HG03196 (cell line): Measurements from ENCODE around the gene KRTAP9-6.
"Not testable (repeated sequence)": the region's sequence is repeated elsewhere in the genome, so short reads cannot be mapped to it uniquely, and the experiment has no call there.

Experiments used
- ATAC-seq: cut with Tn5 transposase; IDR thresholded peaks from one replicate; pipeline ENCODE4 v1.9.1; 2021; ENCODE audit not compliant: unreplicated experiment

KRTAP9-6 gene

GRCh38 chr17:41265078-41265477 lies at the start of gene KRTAP9-6:
Gene KRTAP9-6 (plus strand): TSS chr17:41265378. CDS start chr17:41265378, 0 bp downstream.
- ATAC-seq, result no peak

GRCh38 chr17:41215681-41216080 lies 49.5 kb upstream of the KRTAP9-6 start:
- no peak for ATAC-seq

DNA sequence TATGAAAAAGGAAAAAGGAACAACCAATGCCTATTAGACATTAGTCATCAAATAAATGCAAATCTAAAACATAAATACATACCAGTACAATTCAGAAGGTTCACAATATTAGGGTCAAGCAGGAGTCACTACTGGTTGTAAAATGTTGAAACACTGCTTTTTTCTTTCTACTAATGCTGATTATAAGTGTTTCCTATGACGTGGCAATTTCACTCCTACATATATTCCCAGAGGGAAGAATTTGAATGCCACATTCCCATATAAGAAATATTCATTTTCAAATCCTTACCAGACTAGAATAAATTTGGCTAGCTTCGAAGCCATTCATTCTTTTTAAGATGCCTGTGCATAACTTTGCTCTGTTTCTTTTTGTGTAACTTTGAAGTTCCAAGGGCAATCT lies 41.4 kb upstream of the KRTAP9-6 start:
- ATAC-seq, result no peak

GRCh38 chr17:41226051-41226450 lies 39.1 kb upstream of the KRTAP9-6 start:
- ATAC-seq, result no peak

DNA sequence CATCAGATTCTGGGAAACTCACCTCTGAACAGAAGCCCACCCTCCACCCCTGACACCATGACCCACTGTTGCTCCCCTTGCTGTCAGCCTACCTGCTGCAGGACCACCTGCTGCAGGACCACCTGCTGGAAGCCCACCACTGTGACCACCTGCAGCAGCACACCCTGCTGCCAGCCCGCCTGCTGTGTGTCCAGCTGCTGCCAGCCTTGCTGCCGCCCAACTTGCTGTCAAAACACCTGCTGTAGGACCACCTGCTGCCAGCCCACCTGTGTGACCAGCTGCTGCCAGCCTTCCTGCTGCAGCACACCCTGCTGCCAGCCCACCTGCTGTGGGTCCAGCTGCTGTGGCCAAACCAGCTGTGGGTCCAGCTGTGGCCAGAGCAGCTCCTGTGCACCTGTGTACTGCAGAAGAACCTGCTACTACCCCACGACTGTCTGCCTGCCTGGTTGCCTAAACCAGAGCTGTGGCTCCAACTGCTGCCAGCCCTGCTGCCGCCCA lies 38.5 kb upstream of the KRTAP9-6 start, which contains the start of gene KRTAP9-2:
Gene KRTAP9-2, plus strand, starts transcription at position 51 of the 498 bp plus-strand sequence. Its CDS starts 7 bp downstream, at position 58.
- ATAC-seq, result not testable (repeated sequence)

DNA sequence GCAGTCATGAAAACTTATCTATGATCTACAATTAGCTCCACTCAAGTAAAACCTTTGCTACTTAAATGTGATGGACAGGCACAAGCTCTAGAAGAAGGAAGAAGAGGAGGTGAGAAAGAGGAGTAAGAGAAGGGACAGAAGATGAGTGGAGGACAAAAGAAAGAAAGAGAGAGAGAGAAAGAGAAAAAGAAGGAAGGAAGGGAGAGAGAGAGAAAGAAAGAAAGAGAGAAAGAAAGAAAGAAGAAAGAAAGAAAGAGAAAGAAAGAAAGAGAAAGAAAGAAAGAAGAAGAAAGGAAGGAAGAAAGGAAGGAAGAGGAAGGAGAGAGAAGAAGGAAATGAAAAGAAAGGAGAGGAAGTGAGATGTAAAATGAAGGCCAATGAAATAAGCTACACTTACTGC lies 35.1 kb upstream of the KRTAP9-6 start:
- no peak for ATAC-seq

DNA sequence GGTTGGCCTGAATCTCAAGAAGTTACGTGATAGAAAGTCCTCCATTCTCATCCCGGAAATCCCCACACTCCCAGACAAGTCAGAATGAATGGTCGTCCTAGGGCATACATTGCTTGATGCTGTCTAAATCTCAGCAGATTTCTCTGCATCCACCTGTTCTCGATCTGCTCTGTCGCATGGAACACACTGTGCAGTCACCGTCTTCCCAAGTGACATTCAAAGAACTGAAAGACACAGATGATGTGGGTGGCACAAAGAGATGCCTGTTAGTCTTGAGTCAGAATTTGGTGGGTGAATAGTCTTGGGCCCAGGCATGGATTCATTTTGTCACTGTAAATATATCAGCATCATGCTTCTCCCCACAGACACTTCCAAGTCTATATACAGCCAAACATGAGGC lies 33.4 kb upstream of the KRTAP9-6 start:
- ATAC-seq, result no peak

- not testable (repeated sequence) for ATAC-seq
Measured at GRCh38 chr17:41232399-41233105, 32.6 kb upstream of the KRTAP9-6 start, which contains the start of gene KRTAP9-3. Gene KRTAP9-3 (plus strand): TSS chr17:41232449. CDS start chr17:41232502, 53 bp downstream.

GRCh38 chr17:41237116-41237515 lies 28.1 kb upstream of the KRTAP9-6 start:
- not testable (repeated sequence) for ATAC-seq

DNA sequence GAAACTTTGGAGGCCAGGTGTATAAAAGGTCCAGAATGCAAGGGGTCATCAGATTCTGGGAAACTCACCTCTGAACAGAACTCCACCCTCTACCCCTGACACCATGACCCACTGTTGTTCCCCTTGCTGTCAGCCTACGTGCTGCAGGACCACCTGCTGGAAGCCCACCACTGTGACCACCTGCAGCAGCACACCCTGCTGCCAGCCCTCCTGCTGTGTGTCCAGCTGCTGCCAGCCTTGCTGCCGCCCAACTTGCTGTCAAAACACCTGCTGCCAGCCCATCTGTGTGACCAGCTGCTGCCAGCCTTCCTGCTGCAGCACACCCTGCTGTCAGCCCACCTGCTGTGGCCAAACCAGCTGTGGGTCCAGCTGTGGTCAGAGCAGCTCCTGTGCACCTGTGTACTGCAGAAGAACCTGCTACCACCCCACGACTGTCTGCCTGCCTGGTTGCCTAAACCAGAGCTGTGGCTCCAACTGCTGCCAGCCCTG lies 27.2 kb upstream of the KRTAP9-6 start, which contains the start of gene KRTAP9-8:
Gene KRTAP9-8, plus strand, starts transcription at position 51 of the 489 bp plus-strand sequence. Its CDS starts 53 bp downstream, at position 104.
- ATAC-seq, result not testable (repeated sequence)

GRCh38 chr17:41246995-41247787 lies 18.0 kb upstream of the KRTAP9-6 start:
- not testable (repeated sequence) for ATAC-seq

- not testable (repeated sequence) for ATAC-seq
Measured at GRCh38 chr17:41249637-41250240, 15.4 kb upstream of the KRTAP9-6 start, which contains the start of gene KRTAP9-4. Gene KRTAP9-4 (plus strand): TSS chr17:41249687. CDS start chr17:41249721, 34 bp downstream.

- ATAC-seq, result no peak
Measured at GRCh38 chr17:41251261-41251660, 13.9 kb upstream of the KRTAP9-6 start.

DNA sequence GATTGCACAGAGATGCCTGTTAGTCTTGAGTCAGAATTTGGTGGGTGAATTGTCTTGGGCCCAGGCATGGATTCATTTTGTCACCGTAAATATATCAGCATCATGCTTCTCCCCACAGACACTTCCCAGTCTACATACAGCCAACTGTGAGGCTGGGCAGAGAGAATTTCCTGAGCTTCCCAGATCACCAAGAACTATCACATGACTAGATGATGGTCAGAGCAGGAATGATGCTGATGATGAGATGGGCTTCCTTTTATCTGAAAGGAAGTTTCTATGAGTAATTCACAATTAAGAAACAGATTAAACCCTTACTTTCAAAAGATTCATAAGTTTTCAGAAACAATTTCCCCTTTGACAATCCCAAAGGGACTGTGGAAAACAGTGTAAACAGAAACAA lies 10.3 kb upstream of the KRTAP9-6 start:
- ATAC-seq, result no peak

GRCh38 chr17:41255381-41256290 lies 9.5 kb upstream of the KRTAP9-6 start, which contains the start of gene KRTAP9-9:
Gene KRTAP9-9 (plus strand): TSS chr17:41255384.
- not testable (repeated sequence) for ATAC-seq

DNA sequence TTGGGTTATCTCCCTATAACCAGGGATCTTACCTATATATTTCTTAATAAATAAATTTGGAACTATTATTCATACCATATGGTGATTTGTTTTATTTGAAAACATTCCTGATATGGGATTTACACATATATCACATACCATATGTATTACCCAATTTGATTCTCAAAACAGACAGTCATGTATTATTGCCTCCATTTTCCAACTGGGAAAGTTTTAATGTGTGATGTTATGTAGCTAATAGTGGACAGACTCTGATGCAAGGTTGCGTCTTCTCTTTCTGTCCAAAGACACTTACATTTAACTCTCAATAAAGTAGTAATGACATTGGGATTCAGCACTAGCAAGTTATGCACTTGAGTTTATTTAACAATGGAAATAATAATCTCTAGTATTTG lies 8.9 kb upstream of the KRTAP9-6 start:
- no peak for ATAC-seq

- ATAC-seq, result no peak
Measured at GRCh38 chr17:41258406-41258805, 6.8 kb upstream of the KRTAP9-6 start.

DNA sequence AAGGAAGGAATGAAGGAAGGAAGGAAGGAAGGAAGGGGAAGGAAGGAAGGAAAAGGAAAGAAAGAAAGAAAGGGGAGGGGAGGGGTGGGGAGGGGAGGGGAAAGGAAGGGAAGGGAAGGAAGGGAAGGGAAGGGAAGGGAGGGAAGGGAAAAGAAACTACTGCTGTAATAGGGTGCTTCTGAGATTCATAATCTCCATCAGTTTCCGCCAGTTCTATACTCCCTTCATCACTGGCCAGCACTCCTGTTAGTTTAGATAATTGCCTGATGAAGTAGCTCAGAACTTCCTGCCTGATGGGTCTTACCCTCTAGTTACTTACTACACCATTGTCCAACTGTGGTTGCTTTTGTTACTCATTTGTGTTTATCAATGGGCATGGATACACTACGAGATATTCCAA lies 2.0 kb upstream of the KRTAP9-6 start:
- ATAC-seq, result no peak

DNA sequence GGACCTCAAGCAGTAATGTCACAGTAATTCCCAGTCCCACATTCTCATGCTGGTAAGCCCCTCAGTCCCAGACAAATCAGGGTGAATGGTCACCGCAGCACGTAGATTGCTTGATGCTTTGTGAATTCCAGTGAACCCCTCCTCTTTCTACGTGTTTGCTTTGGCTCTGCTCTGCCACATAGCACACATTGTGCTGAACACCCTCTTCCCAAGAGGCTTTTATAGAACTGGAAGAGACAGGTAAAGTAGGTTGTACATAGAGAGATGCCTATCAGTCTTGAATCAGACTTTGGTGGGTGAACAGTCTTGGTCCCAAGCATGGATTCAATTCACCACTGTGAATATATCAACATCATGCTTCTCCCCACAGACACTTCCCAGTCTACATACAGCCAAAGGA lies 579 bp upstream of the KRTAP9-6 start:
- ATAC-seq, result no peak

- ATAC-seq, result no peak
Measured at GRCh38 chr17:41267711-41268110, 2.5 kb downstream of the KRTAP9-6 start.
